Neural progenitor cell (in vitro differentiated cells): ENCODE results near the gene PEBP1.

Experiments used
- CTCF ChIP-seq: fragments of 200-600 bp; sonication (generic); IDR thresholded peaks from 2 replicates; pipeline ENCODE4 v1.5.1; 2017; ENCODE audit warnings: antibody characterized with exemption, mild to moderate bottlenecking
- EZH2 ChIP-seq: fragments of 200-600 bp; sonication (generic); IDR thresholded peaks from 2 replicates; pipeline ENCODE4 v1.6.1; 2017; ENCODE audit warnings: antibody characterized with exemption, mild to moderate bottlenecking, moderate library complexity

- TF ChIP-seq CTCF (no peak), EZH2 (no peak)
These were observed 37.5 kb upstream of the PEBP1 start for GRCh38 chr12:118098401-118098800.
